Duodenal mucosa (tissue), 2 donors: ENCODE measurements around the gene RNU1-4.
"Not testable (repeated sequence)": the region's sequence is repeated elsewhere in the genome, so short reads cannot be mapped to it uniquely, and the experiment has no call there.

Experiments
- H3K27ac ChIP-seq: one replicate; pipeline ENCODE4 v1.7.0; 2013; ENCODE audit warnings: low read depth, low read length
- H3K27me3 ChIP-seq, 2 donors: one replicate each; pipeline ENCODE4 v1.7.0; 2013; ENCODE audit warnings: low read length in 2 of 2, control low read depth in 1 of 2; ENCODE audit not compliant: insufficient read depth in 2 of 2, control insufficient read depth in 1 of 2
- H3K36me3 ChIP-seq, 2 donors: one replicate each; pipeline ENCODE4 v1.7.0; 2013; ENCODE audit warnings: low read length in 2 of 2, control low read depth in 1 of 2; ENCODE audit not compliant: insufficient read depth in 2 of 2, control insufficient read depth in 1 of 2
- H3K4me1 ChIP-seq, 2 donors: one replicate each; pipeline ENCODE4 v1.7.0; 2013; ENCODE audit warnings: low read length in 2 of 2, control low read depth in 1 of 2; ENCODE audit not compliant: insufficient read depth in 2 of 2, control insufficient read depth in 1 of 2
- H3K4me3 ChIP-seq, 2 donors: one replicate each; pipeline ENCODE4 v1.7.0; 2013; ENCODE audit warnings: low read length in 2 of 2, low read depth in 1 of 2
- H3K9ac ChIP-seq, 2 donors: one replicate each; pipeline ENCODE4 v1.7.0; 2013; ENCODE audit warnings: low read length in 2 of 2, low read depth in 1 of 2
- H3K9me3 ChIP-seq, 2 donors: one replicate each; pipeline ENCODE4 v1.7.0; 2013; ENCODE audit warnings: low read length in 2 of 2, control low read depth in 1 of 2; ENCODE audit not compliant: control insufficient read depth in 1 of 2

RNU1-4 gene

DNA sequence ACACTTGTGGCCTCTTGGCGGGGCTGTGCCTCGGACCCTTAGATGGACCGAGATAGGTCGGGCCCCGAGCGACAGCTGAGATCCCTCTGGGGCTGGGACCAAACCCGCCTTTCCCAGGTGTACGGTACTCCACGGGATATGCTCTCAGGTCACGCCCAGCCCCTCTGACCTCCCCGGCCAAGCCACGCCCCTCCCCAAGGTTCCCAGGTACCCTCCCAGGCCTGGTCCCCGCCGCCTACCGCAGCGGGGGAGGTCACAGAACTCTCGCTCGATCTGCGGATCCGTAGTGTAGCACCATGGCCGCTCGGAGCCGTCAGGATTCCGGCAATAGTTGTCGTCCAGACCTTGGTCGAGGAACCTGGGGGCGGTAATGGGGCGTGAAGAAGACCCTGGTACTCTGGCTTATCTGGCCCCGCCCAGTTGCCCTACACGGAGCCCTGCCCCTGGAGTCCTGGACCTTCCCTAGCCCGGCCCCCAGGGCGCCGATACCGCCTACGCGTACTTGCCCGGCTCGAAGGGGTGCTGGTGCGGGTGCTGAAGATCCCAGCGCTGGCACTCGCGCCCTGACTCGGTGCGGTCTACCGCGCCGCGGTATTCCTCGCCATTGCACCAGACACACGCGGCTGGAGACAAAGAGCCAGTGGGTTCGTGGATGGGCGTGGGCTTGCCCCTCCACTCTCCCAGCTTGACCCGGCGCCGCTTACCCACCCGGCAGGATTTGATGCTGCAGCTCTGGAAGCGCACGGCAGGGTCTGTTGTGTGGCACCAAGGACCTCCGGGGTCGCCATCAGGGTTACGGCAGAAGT, 19.5 kb downstream of the RNU1-4 start:
- H3K4me3 ChIP-seq, H3K36me3 ChIP-seq, H3K4me1 ChIP-seq, H3K9me3 ChIP-seq, H3K9ac ChIP-seq, H3K27me3 ChIP-seq, H3K27ac ChIP-seq: not testable (repeated sequence)

DNA sequence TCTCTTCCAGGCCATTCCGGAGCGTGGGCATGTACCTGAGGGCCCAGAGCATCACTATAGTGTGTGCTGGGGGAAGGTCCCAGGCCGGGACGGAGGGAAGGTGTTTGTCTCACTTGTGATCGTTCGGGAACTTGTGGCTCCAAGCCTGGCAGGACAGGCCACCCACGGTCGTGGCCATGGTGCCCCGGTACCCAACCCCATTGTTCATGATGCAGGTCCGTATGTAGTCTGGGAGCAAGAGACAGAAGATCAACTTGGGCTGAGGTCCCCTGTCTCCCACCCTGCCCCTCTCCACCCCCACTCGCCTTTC, 20.1 kb downstream of the RNU1-4 start:
- H3K9me3 ChIP-seq, H3K27ac ChIP-seq, H3K4me1 ChIP-seq, H3K27me3 ChIP-seq, H3K9ac ChIP-seq, H3K4me3 ChIP-seq, H3K36me3 ChIP-seq: not testable (repeated sequence)

DNA sequence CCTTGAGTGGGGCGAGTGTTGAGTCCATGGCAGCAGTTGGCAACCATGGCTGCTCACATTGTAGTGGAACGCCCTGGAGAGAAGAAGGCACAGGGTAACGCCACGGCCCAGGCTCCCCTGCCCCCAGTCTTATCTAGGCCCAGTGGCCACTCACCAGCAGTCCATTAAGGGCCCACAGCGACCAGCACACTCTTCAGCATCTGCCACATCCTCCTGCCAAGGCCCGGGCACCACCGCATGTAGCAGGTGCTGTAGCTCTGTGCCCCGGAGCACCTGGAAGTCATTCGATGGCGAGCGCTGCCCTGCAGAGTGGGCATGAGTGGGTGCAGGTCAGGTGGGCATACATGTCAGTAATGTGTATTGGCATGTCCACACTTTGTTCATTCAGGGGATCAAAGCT, 20.5 kb downstream of the RNU1-4 start:
- H3K4me3 ChIP-seq, H3K9me3 ChIP-seq, H3K27ac ChIP-seq, H3K27me3 ChIP-seq, H3K4me1 ChIP-seq, H3K9ac ChIP-seq, H3K36me3 ChIP-seq: not testable (repeated sequence)

DNA sequence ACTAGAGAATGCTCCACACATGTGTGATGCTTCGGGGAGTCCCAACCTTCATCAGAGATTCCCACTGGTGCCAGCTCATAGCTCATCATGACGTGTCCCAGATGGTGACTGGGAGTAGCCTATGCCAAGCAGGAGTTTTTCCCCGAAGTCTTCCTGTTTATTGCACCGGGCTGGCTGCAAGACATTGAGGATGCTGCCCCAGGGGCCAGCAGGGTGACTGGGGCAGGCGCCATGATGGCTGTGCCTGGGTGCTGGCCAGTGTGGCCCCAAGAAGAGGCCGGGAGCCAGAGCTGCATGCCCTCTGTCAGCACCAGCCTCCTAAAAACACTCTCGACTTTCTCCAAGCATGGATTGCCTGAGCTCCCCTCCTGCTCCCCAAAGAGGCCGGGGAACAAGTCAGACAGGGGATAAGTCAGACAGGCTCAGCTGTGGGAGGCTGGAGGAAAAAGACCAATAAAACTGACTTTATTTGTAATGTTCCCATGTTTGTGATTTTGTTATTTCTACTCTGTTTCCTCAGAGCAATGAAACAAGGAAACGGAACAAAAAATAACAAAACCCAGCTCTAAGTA, 24.0 kb downstream of the RNU1-4 start:
- H3K4me1 ChIP-seq, H3K9ac ChIP-seq, H3K9me3 ChIP-seq, H3K36me3 ChIP-seq, H3K4me3 ChIP-seq, H3K27me3 ChIP-seq: not testable (repeated sequence)
- peak overlapping the region; percentile 67 for H3K27ac ChIP-seq

DNA sequence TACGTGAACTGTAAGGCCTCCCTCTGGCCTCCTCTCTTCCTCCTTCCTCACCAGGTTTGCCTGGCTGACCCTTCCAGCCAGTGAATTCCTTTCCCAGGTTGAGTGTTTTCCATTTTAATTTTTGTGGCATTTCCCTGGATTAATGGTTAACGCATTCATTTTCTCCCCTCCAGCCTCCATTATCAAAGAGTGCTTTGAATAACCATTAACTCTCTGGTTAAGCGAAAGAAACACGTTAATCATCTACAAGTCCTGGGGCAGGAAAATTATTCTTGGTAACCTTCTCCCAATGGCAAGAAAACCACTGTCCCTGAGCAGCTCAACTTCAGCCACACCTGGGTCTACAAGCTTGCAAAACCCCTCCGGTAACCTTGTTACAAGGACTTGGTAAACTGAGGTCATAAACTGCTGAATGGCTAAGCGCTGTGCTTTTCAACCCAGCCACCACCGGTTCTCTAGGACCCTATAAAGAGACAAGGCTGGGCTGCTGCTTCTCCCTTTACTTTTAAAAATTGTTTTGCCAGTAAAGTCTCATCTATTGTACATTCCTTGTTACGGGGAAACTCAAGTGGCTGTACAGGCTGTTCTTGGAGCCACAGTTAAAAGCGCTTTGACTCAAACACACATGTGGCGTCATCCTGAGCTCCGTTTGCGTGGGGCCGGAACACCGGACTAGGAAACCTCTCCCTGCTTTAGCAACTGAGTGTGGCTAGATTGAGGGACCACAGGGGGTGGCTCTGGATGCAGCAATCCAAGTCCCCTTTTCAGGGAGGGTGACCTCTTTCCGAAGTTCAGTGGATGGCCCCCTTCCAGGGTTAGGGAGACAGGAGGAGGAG, 24.7 kb downstream of the RNU1-4 start:
- not testable (repeated sequence) for H3K27me3 ChIP-seq

DNA sequence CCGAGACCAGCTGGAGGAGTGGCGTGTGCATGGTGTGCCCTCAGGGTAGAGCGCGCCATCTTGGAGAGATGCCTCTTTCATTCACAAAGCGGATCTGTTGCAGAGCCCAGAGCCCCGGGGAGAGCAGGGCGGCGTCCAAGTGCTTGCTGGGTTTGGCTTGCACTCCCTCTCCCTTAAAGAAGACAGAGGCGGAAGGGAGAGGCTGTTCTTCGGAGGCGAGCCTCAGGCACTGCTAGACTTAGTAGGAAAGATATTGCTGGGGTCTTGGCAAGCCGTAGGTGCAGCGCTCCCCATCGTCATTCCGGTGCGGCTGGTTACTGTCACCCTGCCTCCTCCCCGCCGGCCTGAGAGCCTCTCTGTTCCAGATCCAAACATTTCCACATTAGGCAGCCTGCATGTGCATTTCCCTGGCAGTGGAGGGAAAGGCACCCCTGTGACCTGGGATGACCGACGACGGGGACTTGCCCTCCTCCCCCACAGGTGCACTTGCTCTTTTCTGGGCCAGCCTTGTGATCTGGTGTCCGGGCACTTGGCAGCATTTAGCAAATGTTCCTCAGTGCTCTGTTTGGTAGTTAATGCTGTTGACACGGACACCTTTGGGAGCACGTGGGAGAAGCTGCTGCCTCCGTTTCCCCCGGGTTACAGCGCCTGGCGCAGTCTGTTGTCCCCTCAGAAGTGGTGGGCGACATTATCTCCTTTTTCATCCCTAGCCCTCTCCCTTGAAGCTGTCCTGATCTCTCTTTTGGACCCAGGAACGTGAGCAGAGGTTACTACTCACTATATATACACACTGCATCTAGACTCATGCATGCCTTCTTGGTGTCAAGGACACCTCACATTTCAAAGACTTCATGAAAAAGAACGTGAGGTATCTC, 25.7 kb downstream of the RNU1-4 start:
- not testable (repeated sequence) for H3K9ac ChIP-seq, H3K27me3 ChIP-seq, H3K4me1 ChIP-seq, H3K9me3 ChIP-seq, H3K36me3 ChIP-seq
- Histone ChIP-seq H3K27ac (peak overlapping the region; percentile 78), H3K4me3 (peak overlapping the region in 1 of 2 donors; percentile 10)

More for the DNA sequence above, 24.7 kb downstream of the RNU1-4 start:
- Histone ChIP-seq H3K9ac (peak overlapping the region in 1 of 2 donors; percentile 23), H3K27ac (peak overlapping the region; percentile 78)
- not testable (repeated sequence) for H3K4me3 ChIP-seq, H3K36me3 ChIP-seq, H3K9me3 ChIP-seq, H3K4me1 ChIP-seq

DNA sequence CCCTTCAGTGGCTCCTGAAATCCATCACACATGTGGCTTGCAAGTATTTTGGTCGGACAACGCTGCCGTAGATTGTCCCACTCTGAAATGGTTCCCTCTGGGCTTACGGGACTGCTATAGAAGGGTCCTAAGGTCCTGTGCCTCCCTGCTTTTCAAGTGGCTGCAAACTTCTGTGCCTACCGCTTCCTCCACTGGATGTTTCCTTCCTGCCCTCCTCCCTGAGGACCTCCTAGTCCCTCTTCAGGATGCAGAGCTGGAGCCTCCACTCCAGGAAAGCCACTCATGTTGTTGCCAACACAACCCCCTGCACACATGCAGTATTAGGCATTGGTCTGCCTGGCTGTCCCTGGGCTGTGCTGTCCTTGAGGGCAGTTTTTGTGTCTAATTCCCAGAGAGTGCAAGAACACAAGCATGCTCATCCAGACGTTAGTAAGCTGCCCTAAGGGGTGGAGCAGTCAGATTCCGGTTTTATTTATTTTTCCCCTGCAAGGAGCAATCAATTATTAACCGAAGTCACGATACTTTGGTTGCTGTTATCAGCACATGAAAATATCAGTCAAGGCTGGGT, 26.5 kb downstream of the RNU1-4 start:
- not testable (repeated sequence) for H3K27me3 ChIP-seq, H3K36me3 ChIP-seq, H3K4me3 ChIP-seq, H3K27ac ChIP-seq, H3K4me1 ChIP-seq, H3K9ac ChIP-seq, H3K9me3 ChIP-seq

DNA sequence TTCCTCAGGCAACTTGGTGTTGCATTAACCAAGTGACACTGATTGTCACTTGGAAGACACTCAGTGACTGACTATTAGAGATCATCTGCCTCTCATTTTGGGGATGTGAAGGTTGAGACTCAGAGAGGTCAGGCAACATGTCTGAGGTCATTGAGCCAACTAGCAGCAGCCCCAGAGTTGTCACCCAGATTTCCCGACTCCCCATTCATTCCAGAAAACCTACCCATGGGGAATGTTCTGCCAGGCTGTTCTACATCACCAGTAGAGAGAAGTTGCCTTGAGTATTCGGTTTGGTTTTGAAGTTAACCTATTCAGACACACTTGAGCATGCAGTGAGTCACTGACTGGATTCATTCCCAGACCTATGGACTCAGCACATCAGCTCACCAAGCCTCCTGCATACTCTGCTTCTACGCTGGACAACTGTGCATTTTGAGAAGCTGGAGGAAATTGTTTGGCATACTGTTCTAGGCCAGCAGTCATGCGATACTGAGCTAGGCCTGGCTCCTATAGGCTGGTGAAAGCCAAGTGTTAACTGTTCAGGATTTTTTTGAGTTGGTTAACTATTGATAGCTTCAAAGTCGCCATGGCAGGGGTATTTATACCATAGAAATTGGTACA, 29.9 kb downstream of the RNU1-4 start:
- not testable (repeated sequence) for H3K27me3 ChIP-seq, H3K4me1 ChIP-seq, H3K9ac ChIP-seq, H3K36me3 ChIP-seq, H3K27ac ChIP-seq, H3K9me3 ChIP-seq, H3K4me3 ChIP-seq

DNA sequence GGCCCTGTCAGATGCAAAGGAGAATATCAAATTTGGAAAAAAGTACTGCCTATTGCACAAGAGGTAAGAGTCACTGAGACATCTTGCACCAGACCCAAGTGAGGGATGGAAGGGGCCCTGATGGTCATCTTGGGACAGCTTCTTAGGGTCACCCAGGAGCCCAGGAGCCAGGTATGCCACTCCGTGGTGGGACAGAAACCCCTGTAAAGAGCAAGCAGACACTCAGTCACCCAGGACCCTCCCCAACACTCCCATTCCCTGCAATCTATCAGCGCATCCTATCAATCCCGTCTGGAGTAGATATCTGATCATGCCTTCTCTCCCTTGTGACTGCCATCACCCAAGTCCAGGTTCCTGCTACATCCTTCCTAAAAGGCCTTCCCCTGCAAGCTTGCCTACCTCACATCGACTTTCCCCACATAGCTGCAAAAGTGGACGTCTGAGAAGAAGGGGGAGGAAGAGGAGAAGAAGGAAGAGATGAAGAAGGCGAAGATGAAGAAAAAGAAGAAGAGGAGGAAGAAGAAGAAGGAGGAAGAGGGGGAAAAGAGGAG, 30.7 kb downstream of the RNU1-4 start:
- H3K4me3 ChIP-seq, H3K27me3 ChIP-seq, H3K27ac ChIP-seq, H3K9ac ChIP-seq, H3K9me3 ChIP-seq, H3K4me1 ChIP-seq, H3K36me3 ChIP-seq: not testable (repeated sequence)
